Measurements from ENCODE around the gene SRGAP3. TPM values are rescaled to one million over a fixed set of nuclear protein-coding genes. Genes with fewer than 3 reads are reported as not detected.

The SRGAP3 gene
- total and polyA plus RNA-seq, 2 donors (not counting 1 experiment from before 2014, with no cell fraction given), result 1.4 to 1.5 TPM

- no peak for TF ChIP-seq EZH2 (IDR thresholded peaks at IDR 0.05; ENCODE audit: borderline replicate concordance, insufficient read depth, low read depth, low read length, poor library complexity, severe bottlenecking)
- no peak for TF ChIP-seq CTCF (IDR thresholded peaks at IDR 0.05)
- intact Hi-C loops (cut with micrococcal nuclease), result no loop called here
- ATAC-seq (ENCODE audit: low read depth) (no peak), DNase-seq (no peak)
- H3K27me3 Mint-ChIP-seq, result peaks cover 6% of the 10 kb centered on the region
- ChIA-PET POLR2A (no interaction called here), CTCF (interaction anchor here (0.6 kb wide), 1 partner anchor 148 kb away, joined by 3 read pairs; no protein-coding TSS in a partner anchor)
- no peak overlapping the region for H3K27ac ChIP-seq (ENCODE audit: low read length in 2 of 2)
- H3K27me3 ChIP-seq (replicated peaks in 1 of 4; ENCODE audit: control extremely low read depth in 1 of 4, control insufficient read depth in 3 of 4, insufficient read depth in 4 of 4, low read length in 3 of 4), result peaks cover 0 to 3% (median 0%) of the 10 kb centered on the region in 4 experiments
- no peaks in the 10 kb centered on the region for H3K4me1 ChIP-seq (ENCODE audit: control insufficient read depth in 2 of 2, insufficient read depth in 2 of 2, low read length in 2 of 2)
- no peak overlapping the region for H3K4me3 Mint-ChIP-seq
- no peak overlapping the region for H3K9ac ChIP-seq (ENCODE audit: low read length)
- H3K27ac Mint-ChIP-seq, result no peak overlapping the region
- H3K4me2 ChIP-seq (replicated peaks; ENCODE audit: low read depth, low read length, poor library complexity, severe bottlenecking), result no peak overlapping the region
- 94% methylated on average over 3 of the region's 4 CpGs for WGBS (ENCODE audit: insufficient coverage)
- no peaks in the 10 kb centered on the region for H3K36me3 ChIP-seq (replicated peaks in 1 of 2; ENCODE audit: control extremely low read depth in 1 of 2, control insufficient read depth in 1 of 2, extremely low read depth in 1 of 2, insufficient read depth in 2 of 2, low read length in 1 of 2)
- no peaks in the 10 kb centered on the region for H3K4me1 Mint-ChIP-seq
- H3K79me2 ChIP-seq (ENCODE audit: control insufficient read depth, insufficient read depth, low read length), result no peaks in the 10 kb centered on the region
- H3K9me3 ChIP-seq (ENCODE audit: control extremely low read depth in 1 of 3, control insufficient read depth in 2 of 3, insufficient read depth in 1 of 3, low read length in 2 of 3), result peaks cover 0 to 27% (median 12%) of the 10 kb centered on the region in 3 donors
- peaks cover 12% of the 10 kb centered on the region for H3K9me3 Mint-ChIP-seq (ENCODE audit: insufficient read depth)
- H2AFZ ChIP-seq (ENCODE audit: insufficient read depth, low read depth, low read length, poor library complexity, severe bottlenecking), result no peak overlapping the region
- no peaks in the 10 kb centered on the region for H4K20me1 ChIP-seq (ENCODE audit: control insufficient read depth, insufficient read depth, low read length, poor library complexity, severe bottlenecking)
- no peak overlapping the region for H3K4me3 ChIP-seq (ENCODE audit: control extremely low read depth in 1 of 5, extremely low read depth in 1 of 5, insufficient read depth in 1 of 5, low read depth in 2 of 5, low read length in 4 of 5)
Observed at GRCh38 chr3:9155028-9155427, 94.4 kb downstream of the SRGAP3 start.

GRCh38 chr3:9153904-9154619 is 95.4 kb downstream of the SRGAP3 start:
- H3K27me3 ChIP-seq (replicated peaks in 1 of 4; ENCODE audit: control extremely low read depth in 1 of 4, control insufficient read depth in 3 of 4, insufficient read depth in 4 of 4, low read length in 3 of 4), result peaks cover 0 to 3% (median 0%) of the 10 kb centered on the region in 4 experiments
- H3K36me3 ChIP-seq (replicated peaks in 1 of 2; ENCODE audit: control extremely low read depth in 1 of 2, control insufficient read depth in 1 of 2, extremely low read depth in 1 of 2, insufficient read depth in 2 of 2, low read length in 1 of 2), result no peaks in the 10 kb centered on the region
- intact Hi-C loops (cut with micrococcal nuclease), result no loop called here
- ChIA-PET CTCF (interaction anchor here (0.6 kb wide), 1 partner anchor 149 kb away, joined by 3 read pairs; no protein-coding TSS in a partner anchor), POLR2A (no interaction called here)
- no peaks in the 10 kb centered on the region for H4K20me1 ChIP-seq (ENCODE audit: control insufficient read depth, insufficient read depth, low read length, poor library complexity, severe bottlenecking)
- no peak overlapping the region for H3K9ac ChIP-seq (ENCODE audit: low read length)
- H3K27ac Mint-ChIP-seq, result no peak overlapping the region
- no peaks in the 10 kb centered on the region for H3K4me1 ChIP-seq (ENCODE audit: control insufficient read depth in 2 of 2, insufficient read depth in 2 of 2, low read length in 2 of 2)
- peaks cover 12% of the 10 kb centered on the region for H3K9me3 Mint-ChIP-seq (ENCODE audit: insufficient read depth)
- ATAC-seq (ENCODE audit: low read depth), result no peak
- DNase-seq, result no peak
- H3K79me2 ChIP-seq (ENCODE audit: control insufficient read depth, insufficient read depth, low read length), result no peaks in the 10 kb centered on the region
- no peak overlapping the region for H3K27ac ChIP-seq (ENCODE audit: low read length in 2 of 2)
- no peak for TF ChIP-seq EZH2 (IDR thresholded peaks at IDR 0.05; ENCODE audit: borderline replicate concordance, insufficient read depth, low read depth, low read length, poor library complexity, severe bottlenecking)
- no peak for TF ChIP-seq CTCF (IDR thresholded peaks at IDR 0.05)
- H3K4me2 ChIP-seq (replicated peaks; ENCODE audit: low read depth, low read length, poor library complexity, severe bottlenecking), result no peak overlapping the region
- no peak overlapping the region for H2AFZ ChIP-seq (ENCODE audit: insufficient read depth, low read depth, low read length, poor library complexity, severe bottlenecking)
- peaks cover 6% of the 10 kb centered on the region for H3K27me3 Mint-ChIP-seq
- no peak overlapping the region for H3K4me3 Mint-ChIP-seq
- 90% methylated on average over 11 of the region's 14 CpGs for WGBS (ENCODE audit: insufficient coverage)
- no peaks in the 10 kb centered on the region for H3K4me1 Mint-ChIP-seq
- peaks cover 0 to 35% (median 12%) of the 10 kb centered on the region in 3 donors for H3K9me3 ChIP-seq (ENCODE audit: control extremely low read depth in 1 of 3, control insufficient read depth in 2 of 3, insufficient read depth in 1 of 3, low read length in 2 of 3)
- H3K4me3 ChIP-seq (ENCODE audit: control extremely low read depth in 1 of 5, extremely low read depth in 1 of 5, insufficient read depth in 1 of 5, low read depth in 2 of 5, low read length in 4 of 5), result no peak overlapping the region

Measured in B cell (primary cell).